ENCODE data around the gene KIRREL3.

GRCh38 chr11:126653040-126653439 lies 347.5 kb downstream of the KIRREL3 start:
- TF ChIP-seq GATA2 (IDR thresholded peaks at IDR 0.05; ENCODE audit: low read depth, low read length): no peak
- TF ChIP-seq GATA3 (IDR thresholded peaks at IDR 0.05; ENCODE audit: low read depth, low read length): no peak
